IPS DF 6.9 (cell line): ENCODE measurements around the gene MINAR2.
A peak's percentile ranks its signal among the peaks of the same experiment; 100 is the strongest.

Experiments
- DNase-seq: peaks from one replicate; pipeline ENCODE4 v3.0.0-alpha.2; 2013; ENCODE audit warnings: low read depth, low spot score
- H3K27ac ChIP-seq: one replicate; pipeline ENCODE4 v1.5.1; 2013; ENCODE audit warnings: low read length, control low read depth
- H3K27me3 ChIP-seq: 2 replicates; pipeline ENCODE4 v1.6.1; 2013; ENCODE audit warnings: mild to moderate bottlenecking, low read length; ENCODE audit not compliant: control insufficient read depth, insufficient read depth
- H3K36me3 ChIP-seq: 2 replicates; pipeline ENCODE4 v1.6.1; 2013; ENCODE audit warnings: low read length; ENCODE audit not compliant: control insufficient read depth, insufficient read depth
- H3K4me1 ChIP-seq: 2 replicates; pipeline ENCODE4 v1.6.1; 2013; ENCODE audit warnings: low read length; ENCODE audit not compliant: control insufficient read depth, insufficient read depth
- H3K4me3 ChIP-seq: 2 replicates; pipeline ENCODE4 v1.5.1; 2013; ENCODE audit warnings: mild to moderate bottlenecking, low read length
- H3K9me3 ChIP-seq: 2 replicates; pipeline ENCODE4 v1.6.1; 2013; ENCODE audit warnings: low read length, inconsistent platforms; ENCODE audit not compliant: control insufficient read depth, insufficient read depth
- WGBS: extraction: QIAGEN DNeasy Blood & Tissue Kit; methylation state at CpG from one replicate; pipeline ENCODE4 v1.1.7; 2013; ENCODE audit warnings: mixed read lengths, missing lambda C conversion rate; ENCODE audit not compliant: insufficient read length, insufficient coverage; 5-methylcytosine and 5-hydroxymethylcytosine counted together

The MINAR2 gene

DNA sequence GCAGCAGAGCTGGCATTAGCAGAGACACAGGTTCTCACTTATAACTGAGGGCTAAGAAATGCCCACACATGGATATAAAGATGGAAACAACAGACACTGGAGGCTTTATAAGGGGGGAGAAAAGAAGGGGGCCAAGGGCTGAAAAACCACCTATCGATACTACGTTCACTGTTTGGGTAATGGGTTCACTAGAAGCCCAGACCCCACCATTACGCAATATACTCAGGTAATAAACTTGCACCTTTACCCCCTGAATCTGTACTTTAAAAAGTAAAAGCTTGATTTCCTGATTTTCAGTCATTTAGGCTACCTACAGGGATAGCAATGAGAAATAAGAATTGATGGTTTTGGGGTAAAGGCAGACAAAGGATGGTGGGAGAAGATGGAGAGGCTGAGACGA is 1.9 kb upstream of the MINAR2 start:
- H3K4me3 ChIP-seq, result no peak overlapping the region
- no peak overlapping the region for H3K27ac ChIP-seq
- 100% methylated on average over 1 of the region's 4 CpGs for WGBS
- no peaks in the 10 kb centered on the region for H3K4me1 ChIP-seq
- no peaks in the 10 kb centered on the region for H3K36me3 ChIP-seq
- DNase-seq, result no peak
- H3K27me3 ChIP-seq, result no peaks in the 10 kb centered on the region
- H3K9me3 ChIP-seq, result no peaks in the 10 kb centered on the region

DNA sequence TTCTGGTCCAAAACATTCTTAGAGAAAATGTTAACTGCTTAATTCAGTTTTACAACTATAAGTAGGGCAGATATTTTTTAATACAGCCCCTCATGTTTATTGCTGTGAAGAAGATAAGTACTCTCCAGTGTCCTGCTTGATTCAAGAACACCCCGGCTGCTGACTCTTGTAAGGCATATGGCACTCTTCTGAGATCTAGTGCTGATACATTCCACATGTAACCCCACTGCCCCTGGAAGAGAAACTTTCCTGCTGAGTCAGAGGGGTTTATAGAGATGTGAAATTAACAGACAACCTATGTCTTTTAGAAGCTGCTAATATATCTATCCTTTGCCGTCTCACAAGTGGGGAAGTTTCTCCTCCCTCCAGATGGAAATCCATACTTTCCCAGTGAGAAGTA is 1.0 kb upstream of the MINAR2 start:
- H3K27ac ChIP-seq, result no peak overlapping the region
- no peaks in the 10 kb centered on the region for H3K9me3 ChIP-seq
- no peak overlapping the region for H3K4me3 ChIP-seq
- WGBS, result no CpG with 5 or more reads among the region's 2 CpGs
- H3K36me3 ChIP-seq, result no peaks in the 10 kb centered on the region
- H3K27me3 ChIP-seq, result no peaks in the 10 kb centered on the region
- H3K4me1 ChIP-seq, result no peaks in the 10 kb centered on the region
- DNase-seq, result no peak

DNA sequence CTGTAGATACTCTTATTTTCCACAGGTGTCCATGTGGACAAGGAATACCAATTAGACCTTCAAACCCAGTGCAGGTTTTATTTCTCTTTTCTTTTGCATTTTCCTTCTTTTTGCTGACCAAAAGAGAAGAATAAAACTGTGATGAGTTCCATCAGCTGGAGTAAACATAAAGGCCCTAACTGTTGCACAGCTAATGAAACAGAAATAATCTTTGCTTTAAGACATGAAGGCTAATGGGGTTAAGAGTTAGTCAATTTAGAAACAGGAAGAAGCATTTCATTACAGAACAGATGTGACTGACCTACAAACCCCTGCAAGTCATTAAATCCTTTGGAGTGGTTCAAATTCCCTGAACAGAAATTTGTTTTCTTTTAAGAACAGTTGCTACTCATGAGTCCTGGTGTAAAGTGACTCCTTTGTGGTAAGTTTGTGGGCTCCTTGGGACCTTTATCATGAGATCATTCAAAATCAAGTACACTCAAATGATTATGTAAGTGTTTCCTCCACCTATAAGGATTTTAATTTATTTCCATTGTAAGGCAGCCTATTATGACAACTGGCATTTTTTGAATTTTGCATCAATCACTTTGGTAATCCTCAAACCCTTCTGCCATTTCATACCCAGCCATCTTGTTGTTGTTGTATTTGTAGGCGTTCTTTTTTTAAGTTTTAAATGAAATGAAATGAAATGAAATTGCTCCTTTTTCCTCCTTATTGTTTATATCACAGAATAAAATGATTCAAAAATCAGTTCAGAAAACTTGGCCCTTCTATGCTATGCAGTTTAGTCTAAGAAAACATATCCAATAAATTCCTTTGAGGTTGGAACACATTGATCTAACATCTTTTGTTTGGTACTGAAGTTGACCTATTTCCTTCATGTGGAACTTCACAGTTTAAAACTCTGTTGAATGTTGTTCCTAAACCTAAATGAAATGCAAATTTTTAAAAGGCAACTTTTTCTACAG is 1.3 kb downstream of the MINAR2 start:
- Histone ChIP-seq H3K9me3 (no peaks in the 10 kb centered on the region), H3K27ac (no peak overlapping the region), H3K36me3 (no peaks in the 10 kb centered on the region), H3K27me3 (no peaks in the 10 kb centered on the region), H3K4me3 (no peak overlapping the region), H3K4me1 (no peaks in the 10 kb centered on the region)
- WGBS, result no CpG with 5 or more reads among the region's 1 CpG
- DNase-seq, result no peak

DNA sequence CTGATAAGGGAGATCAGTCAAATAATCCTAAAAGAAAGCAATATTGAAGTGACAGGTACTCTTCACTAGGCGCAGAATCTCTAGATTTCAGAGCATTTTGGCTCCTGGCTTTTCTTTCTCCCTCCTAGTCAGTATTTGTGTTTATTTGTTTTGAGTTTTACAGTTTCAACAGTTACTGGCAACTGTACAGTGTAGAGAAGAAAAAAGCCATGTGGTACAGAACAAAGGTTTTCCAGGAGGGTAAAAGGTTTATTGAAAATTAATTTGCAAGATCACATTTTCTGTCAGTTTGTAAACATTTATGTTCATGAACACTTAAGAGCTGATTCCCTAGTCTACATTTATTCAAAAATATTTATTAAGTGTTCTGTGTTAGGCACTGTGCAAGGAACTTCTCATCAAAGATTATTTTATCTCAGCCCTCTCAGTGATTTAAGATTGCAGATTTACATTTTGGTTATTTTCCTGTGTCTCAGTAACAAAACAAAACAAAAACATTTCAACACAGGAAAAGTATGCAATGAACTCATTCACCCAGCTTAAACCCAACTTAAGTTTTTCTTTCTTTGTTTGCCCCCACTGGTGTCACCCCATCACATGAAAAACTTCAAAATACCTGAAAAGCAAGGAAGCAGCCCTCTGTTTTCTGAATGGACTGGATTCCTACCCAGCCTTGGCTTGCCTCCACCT is 12.9 kb downstream of the MINAR2 start:
- Histone ChIP-seq H3K27ac (no peak overlapping the region), H3K4me3 (no peak overlapping the region), H3K36me3 (no peaks in the 10 kb centered on the region), H3K4me1 (no peaks in the 10 kb centered on the region), H3K27me3 (no peaks in the 10 kb centered on the region), H3K9me3 (no peaks in the 10 kb centered on the region)
- DNase-seq, result no peak
- WGBS, result no CpG with 5 or more reads among the region's 1 CpG

DNA sequence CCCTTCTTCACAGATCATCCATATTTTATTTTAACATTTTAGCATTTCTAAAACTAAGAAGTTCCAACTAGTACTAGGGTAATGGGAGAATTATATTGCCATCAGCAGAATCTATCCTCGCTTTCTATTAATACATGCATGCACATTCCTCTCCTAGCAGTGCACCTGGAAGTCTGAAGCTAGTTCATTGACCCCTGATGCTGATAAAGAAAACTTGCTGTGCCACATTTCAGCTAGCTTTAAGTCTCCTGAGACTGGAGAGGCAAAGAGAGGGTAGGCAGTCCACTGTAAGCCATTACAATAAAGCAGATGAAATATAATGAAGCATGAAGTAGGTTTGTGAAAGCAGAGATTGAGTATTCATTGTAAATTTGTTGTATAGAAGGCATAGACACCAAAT is 15.8 kb downstream of the MINAR2 start:
- H3K36me3 ChIP-seq, result no peaks in the 10 kb centered on the region
- no CpG with 5 or more reads among the region's 1 CpG for WGBS
- H3K4me1 ChIP-seq, result no peaks in the 10 kb centered on the region; the same call in 1 of the 2 replicates
- H3K27ac ChIP-seq, result no peak overlapping the region
- no peak for DNase-seq
- no peak overlapping the region for H3K4me3 ChIP-seq
- no peaks in the 10 kb centered on the region for H3K27me3 ChIP-seq
- no peaks in the 10 kb centered on the region for H3K9me3 ChIP-seq

DNA sequence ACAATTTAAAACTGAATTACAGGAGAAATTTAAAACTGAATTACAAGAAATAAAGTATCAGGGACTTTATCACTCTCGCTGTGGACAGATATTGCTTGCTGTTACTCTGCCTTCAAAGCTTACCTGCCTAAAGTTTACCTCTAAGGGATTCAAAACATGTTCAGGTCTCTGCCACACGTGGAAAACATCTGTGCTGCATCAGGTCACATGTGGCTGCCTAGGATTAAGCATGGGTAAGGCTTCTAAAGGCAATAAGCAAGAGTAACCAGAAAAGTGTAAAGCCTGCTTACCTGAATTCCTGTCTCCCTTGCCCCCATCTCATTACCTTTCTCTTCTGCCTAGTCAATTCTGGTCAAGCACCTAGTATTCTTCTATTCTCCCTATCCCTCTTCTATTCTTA is 18.9 kb downstream of the MINAR2 start:
- WGBS, result no CpG with 5 or more reads among the region's 2 CpGs

DNA sequence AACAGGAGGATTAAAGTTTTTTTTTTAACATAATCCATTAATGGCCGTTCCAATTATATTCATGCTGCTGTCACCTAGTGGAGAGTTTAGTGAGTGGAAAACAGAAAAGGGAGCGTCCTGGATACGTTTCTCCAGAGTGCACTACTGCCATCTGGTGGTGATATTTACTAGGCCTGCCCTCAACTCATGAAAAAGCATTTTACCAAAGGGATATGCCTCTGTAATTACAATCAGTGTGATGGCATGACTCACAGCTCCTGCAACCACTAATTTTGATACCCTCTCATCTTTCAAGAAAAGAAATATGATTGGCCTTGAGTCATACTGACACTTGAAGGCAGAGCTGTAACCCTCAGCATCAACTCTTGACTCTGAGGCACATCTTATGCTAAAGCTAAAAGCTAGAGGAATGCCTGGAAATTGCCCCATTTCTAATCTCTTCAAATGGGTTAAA is 20.1 kb downstream of the MINAR2 start:
- Histone ChIP-seq H3K4me3 (no peak overlapping the region), H3K36me3 (no peaks in the 10 kb centered on the region), H3K9me3 (no peaks in the 10 kb centered on the region), H3K4me1 (no peaks in the 10 kb centered on the region; the same call in 1 of the 2 replicates), H3K27ac (no peak overlapping the region), H3K27me3 (no peaks in the 10 kb centered on the region)
- peak; percentile 79 for DNase-seq
- WGBS, result no CpG with 5 or more reads among the region's 3 CpGs

More for the DNA sequence above, 18.9 kb downstream of the MINAR2 start:
- DNase-seq, result no peak
- no peaks in the 10 kb centered on the region for H3K27me3 ChIP-seq
- no peak overlapping the region for H3K27ac ChIP-seq
- no peak overlapping the region for H3K4me3 ChIP-seq
- no peaks in the 10 kb centered on the region for H3K9me3 ChIP-seq
- no peaks in the 10 kb centered on the region; the same call in 1 of the 2 replicates for H3K4me1 ChIP-seq
- no peaks in the 10 kb centered on the region for H3K36me3 ChIP-seq

DNA sequence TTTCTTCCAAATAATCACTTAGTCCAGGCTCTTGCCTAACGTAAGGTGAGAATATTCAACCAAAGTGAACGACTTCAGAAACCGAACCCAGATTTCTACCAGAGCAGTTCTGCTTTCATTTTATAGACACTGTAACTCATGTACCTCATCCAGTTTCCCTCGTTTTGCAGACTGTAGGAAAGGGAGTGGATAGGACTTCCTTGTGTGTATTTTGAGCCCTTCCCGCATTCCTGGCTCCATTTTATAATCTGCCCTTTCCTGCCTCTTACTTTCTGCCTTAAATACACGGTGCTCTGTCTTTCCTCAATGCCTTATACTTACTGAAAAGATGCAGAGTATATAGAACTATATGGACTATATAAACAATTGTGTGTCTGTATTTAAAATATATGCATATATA is 20.8 kb downstream of the MINAR2 start:
- H3K4me1 ChIP-seq, result no peaks in the 10 kb centered on the region; the same call in 1 of the 2 replicates
- H3K27me3 ChIP-seq, result no peaks in the 10 kb centered on the region
- H3K4me3 ChIP-seq, result no peak overlapping the region
- H3K9me3 ChIP-seq, result no peaks in the 10 kb centered on the region
- WGBS, result no CpG with 5 or more reads among the region's 6 CpGs
- no peak overlapping the region for H3K27ac ChIP-seq
- no peak for DNase-seq
- no peaks in the 10 kb centered on the region for H3K36me3 ChIP-seq

DNA sequence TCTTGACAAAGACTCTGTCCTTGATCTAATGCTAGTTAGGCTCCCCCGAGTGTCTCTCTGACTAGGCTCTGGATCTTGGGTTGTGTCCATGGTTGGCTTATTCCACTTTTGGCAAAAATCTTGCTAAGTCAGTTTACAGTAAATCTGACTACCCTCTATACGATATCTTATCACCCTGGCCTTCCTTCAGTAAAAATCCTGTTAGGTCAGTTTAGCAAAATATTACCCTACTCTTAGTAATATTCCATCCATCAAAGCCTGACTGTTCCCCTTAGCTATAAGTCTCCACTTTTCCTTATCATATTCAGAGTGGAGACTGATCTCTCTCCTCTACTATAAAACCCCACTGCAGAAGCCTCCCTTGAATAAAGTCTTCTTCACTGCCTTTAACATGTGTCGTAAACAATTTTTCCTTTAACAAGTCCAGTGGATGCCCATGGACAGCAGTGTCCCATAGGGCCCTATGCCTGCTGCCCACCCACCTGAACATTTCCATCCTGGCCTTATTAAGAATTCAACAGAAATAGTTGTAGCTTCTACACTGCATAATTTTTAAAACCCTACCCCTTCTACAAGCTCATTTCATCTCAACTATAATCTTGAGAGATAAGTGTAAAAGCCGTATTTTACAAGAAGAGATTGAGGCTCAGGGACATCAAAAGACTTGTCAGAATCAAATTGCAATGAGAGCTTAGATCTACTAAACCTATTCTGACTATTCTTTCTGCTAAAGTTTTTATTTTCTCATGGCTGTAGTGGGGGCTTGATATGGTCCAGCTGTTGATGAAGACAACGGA is 22.3 kb downstream of the MINAR2 start:
- Histone ChIP-seq H3K36me3 (no peaks in the 10 kb centered on the region), H3K27me3 (no peaks in the 10 kb centered on the region), H3K4me1 (no peaks in the 10 kb centered on the region; the same call in 1 of the 2 replicates), H3K9me3 (no peaks in the 10 kb centered on the region), H3K4me3 (no peak overlapping the region), H3K27ac (no peak overlapping the region)
- no CpG with 5 or more reads among the region's 5 CpGs for WGBS
- DNase-seq, result no peak
